ENCODE results near the gene MBLAC1. TPM values are rescaled to one million over a fixed set of nuclear protein-coding genes. Genes with fewer than 3 reads are reported as not detected.

Gene MBLAC1
- total and polyA plus RNA-seq, 9 of the 15 experiments (the other 6 are each of a cell fraction or from before 2014, with no cell fraction given), result 0.03 to 3.1 (median 0.52) TPM

DNA sequence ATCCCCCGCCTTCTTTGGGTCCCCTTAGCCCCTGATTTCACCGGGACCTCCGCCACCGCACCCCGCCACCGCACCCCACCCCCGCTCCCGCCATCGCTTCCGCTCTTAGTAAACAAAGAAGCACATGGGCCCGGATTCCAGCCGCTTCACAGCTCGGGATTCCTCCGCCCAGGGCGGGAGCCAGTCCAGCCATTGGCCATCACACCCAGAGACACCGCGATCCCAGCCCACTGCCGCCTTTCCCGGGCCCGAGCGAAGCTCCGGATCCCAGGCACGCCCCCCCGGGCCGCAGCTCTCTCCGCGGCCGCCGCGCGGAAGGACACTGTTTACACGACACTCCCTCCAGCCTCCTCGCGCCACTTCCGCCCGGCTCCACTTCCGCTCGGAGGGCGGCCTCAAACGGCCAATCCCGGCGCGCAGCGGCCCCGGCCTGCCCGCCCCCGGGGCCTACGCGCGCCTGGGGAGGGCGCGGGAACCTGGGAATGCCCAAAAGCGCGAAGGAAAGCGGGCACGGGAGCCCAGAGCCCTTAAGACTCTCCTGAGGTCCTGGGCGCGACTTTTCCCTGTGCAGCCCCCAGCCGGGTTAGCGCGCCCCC is 26.2 kb upstream of the MBLAC1 start (continued):
- peak; percentile 100 for TF ChIP-seq MNT (conservative IDR thresholded peaks at IDR 0.05)
- TF ChIP-seq NCOA6 (IDR thresholded peaks at IDR 0.05), result no peak
- no peak for TF ChIP-seq GABPB2 (CRISPR knock-in tag; conservative IDR thresholded peaks at IDR 0.05)
- TF ChIP-seq ARHGAP35 (IDR thresholded peaks at IDR 0.05; ENCODE audit: partially characterized antibody), result no peak
- TF ChIP-seq, protein P1, sequence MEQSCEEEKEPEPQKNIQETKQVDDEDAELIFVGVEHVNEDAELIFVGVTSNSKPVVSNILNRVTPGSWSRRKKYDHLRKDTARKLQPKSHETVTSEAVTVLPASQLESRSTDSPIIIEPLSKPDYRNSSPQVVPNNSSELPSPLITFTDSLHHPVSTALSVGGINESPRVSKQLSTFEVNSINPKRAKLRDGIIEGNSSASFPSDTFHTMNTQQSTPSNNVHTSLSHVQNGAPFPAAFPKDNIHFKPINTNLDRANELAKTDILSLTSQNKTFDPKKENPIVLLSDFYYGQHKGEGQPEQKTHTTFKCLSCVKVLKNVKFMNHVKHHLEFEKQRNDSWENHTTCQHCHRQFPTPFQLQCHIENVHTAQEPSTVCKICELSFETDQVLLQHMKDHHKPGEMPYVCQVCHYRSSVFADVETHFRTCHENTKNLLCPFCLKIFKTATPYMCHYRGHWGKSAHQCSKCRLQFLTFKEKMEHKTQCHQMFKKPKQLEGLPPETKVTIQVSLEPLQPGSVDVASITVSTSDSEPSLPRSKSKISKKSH (CRISPR knock-in tag; IDR thresholded peaks at IDR 0.05), result no peak
- TF ChIP-seq TAL1 (IDR thresholded peaks at IDR 0.05), result 0 out of 2 replicates have a peak, but pooled peaks have one; percentile 7
- no peak for TF ChIP-seq XRCC4 (IDR thresholded peaks at IDR 0.05; ENCODE audit: extremely low read depth, insufficient read depth, insufficient read length)
- peak; percentile 86 for TF ChIP-seq CREB1 (IDR thresholded peaks at IDR 0.05)
- peak; percentile 86 for TF ChIP-seq CREB1 (CRISPR knock-in tag; IDR thresholded peaks at IDR 0.05)
- TF ChIP-seq, protein P2, sequence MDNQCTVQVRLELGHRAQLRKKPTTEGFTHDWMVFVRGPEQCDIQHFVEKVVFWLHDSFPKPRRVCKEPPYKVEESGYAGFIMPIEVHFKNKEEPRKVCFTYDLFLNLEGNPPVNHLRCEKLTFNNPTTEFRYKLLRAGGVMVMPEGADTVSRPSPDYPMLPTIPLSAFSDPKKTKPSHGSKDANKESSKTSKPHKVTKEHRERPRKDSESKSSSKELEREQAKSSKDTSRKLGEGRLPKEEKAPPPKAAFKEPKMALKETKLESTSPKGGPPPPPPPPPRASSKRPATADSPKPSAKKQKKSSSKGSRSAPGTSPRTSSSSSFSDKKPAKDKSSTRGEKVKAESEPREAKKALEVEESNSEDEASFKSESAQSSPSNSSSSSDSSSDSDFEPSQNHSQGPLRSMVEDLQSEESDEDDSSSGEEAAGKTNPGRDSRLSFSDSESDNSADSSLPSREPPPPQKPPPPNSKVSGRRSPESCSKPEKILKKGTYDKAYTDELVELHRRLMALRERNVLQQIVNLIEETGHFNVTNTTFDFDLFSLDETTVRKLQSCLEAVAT (IDR thresholded peaks at IDR 0.05), result peak in 1 of 2 experiments; percentile 75; a peak in 2 of 4 replicates
- TF ChIP-seq, protein P3, sequence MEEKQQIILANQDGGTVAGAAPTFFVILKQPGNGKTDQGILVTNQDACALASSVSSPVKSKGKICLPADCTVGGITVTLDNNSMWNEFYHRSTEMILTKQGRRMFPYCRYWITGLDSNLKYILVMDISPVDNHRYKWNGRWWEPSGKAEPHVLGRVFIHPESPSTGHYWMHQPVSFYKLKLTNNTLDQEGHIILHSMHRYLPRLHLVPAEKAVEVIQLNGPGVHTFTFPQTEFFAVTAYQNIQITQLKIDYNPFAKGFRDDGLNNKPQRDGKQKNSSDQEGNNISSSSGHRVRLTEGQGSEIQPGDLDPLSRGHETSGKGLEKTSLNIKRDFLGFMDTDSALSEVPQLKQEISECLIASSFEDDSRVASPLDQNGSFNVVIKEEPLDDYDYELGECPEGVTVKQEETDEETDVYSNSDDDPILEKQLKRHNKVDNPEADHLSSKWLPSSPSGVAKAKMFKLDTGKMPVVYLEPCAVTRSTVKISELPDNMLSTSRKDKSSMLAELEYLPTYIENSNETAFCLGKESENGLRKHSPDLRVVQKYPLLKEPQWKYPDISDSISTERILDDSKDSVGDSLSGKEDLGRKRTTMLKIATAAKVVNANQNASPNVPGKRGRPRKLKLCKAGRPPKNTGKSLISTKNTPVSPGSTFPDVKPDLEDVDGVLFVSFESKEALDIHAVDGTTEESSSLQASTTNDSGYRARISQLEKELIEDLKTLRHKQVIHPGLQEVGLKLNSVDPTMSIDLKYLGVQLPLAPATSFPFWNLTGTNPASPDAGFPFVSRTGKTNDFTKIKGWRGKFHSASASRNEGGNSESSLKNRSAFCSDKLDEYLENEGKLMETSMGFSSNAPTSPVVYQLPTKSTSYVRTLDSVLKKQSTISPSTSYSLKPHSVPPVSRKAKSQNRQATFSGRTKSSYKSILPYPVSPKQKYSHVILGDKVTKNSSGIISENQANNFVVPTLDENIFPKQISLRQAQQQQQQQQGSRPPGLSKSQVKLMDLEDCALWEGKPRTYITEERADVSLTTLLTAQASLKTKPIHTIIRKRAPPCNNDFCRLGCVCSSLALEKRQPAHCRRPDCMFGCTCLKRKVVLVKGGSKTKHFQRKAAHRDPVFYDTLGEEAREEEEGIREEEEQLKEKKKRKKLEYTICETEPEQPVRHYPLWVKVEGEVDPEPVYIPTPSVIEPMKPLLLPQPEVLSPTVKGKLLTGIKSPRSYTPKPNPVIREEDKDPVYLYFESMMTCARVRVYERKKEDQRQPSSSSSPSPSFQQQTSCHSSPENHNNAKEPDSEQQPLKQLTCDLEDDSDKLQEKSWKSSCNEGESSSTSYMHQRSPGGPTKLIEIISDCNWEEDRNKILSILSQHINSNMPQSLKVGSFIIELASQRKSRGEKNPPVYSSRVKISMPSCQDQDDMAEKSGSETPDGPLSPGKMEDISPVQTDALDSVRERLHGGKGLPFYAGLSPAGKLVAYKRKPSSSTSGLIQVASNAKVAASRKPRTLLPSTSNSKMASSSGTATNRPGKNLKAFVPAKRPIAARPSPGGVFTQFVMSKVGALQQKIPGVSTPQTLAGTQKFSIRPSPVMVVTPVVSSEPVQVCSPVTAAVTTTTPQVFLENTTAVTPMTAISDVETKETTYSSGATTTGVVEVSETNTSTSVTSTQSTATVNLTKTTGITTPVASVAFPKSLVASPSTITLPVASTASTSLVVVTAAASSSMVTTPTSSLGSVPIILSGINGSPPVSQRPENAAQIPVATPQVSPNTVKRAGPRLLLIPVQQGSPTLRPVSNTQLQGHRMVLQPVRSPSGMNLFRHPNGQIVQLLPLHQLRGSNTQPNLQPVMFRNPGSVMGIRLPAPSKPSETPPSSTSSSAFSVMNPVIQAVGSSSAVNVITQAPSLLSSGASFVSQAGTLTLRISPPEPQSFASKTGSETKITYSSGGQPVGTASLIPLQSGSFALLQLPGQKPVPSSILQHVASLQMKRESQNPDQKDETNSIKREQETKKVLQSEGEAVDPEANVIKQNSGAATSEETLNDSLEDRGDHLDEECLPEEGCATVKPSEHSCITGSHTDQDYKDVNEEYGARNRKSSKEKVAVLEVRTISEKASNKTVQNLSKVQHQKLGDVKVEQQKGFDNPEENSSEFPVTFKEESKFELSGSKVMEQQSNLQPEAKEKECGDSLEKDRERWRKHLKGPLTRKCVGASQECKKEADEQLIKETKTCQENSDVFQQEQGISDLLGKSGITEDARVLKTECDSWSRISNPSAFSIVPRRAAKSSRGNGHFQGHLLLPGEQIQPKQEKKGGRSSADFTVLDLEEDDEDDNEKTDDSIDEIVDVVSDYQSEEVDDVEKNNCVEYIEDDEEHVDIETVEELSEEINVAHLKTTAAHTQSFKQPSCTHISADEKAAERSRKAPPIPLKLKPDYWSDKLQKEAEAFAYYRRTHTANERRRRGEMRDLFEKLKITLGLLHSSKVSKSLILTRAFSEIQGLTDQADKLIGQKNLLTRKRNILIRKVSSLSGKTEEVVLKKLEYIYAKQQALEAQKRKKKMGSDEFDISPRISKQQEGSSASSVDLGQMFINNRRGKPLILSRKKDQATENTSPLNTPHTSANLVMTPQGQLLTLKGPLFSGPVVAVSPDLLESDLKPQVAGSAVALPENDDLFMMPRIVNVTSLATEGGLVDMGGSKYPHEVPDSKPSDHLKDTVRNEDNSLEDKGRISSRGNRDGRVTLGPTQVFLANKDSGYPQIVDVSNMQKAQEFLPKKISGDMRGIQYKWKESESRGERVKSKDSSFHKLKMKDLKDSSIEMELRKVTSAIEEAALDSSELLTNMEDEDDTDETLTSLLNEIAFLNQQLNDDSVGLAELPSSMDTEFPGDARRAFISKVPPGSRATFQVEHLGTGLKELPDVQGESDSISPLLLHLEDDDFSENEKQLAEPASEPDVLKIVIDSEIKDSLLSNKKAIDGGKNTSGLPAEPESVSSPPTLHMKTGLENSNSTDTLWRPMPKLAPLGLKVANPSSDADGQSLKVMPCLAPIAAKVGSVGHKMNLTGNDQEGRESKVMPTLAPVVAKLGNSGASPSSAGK (IDR thresholded peaks at IDR 0.05), result no peak; the same call in 1 of the 2 replicates
- TF ChIP-seq NCOR1 (IDR thresholded peaks at IDR 0.05), result peak; percentile 62; the same call in 1 of the 2 replicates
